ENCODE results near the gene RPS16.

- TF ChIP-seq CTCF (IDR thresholded peaks at IDR 0.05) = no peak
- TF ChIP-seq POLR2AphosphoS5 (IDR thresholded peaks at IDR 0.05) = no peak
- no peak for TF ChIP-seq POLR2A (IDR thresholded peaks at IDR 0.05)
Observed at GRCh38 chr19:39481676-39482075, 45.9 kb upstream of the RPS16 start.
